GM06990 (cell line): ENCODE measurements around the gene KSR1.

Source experiments
- DNase-seq: peaks from one replicate; pipeline ENCODE4 v3.0.0-alpha.2; 2011; ENCODE audit not compliant: insufficient read length; ENCODE audit errors: extremely low read depth
- H3K27me3 ChIP-seq: replicated peaks from 2 replicates; pipeline ENCODE4 v1.6.0; 2011; ENCODE audit warnings: low read length; ENCODE audit not compliant: control insufficient read depth, insufficient read depth
- H3K36me3 ChIP-seq: 2 replicates; pipeline ENCODE4 v1.5.1; 2011; ENCODE audit warnings: low read length; ENCODE audit not compliant: control insufficient read depth, insufficient read depth
- H3K4me3 ChIP-seq: replicated peaks from 2 replicates; pipeline ENCODE4 v1.5.1; 2011; ENCODE audit warnings: low read depth, mild to moderate bottlenecking, control low read depth, low read length
- CTCF ChIP-seq: IDR thresholded peaks from 2 replicates; pipeline ENCODE4 v1.5.1; 2011; ENCODE audit warnings: low read length, control low read depth, mild to moderate bottlenecking, inconsistent platforms; ENCODE audit not compliant: insufficient read depth, poor library complexity, severe bottlenecking

Gene KSR1

GRCh38 chr17:27563532-27563931 is 107.3 kb downstream of the KSR1 start:
- Histone ChIP-seq H3K4me3 (no peak overlapping the region), H3K27me3 (no peaks in the 10 kb centered on the region), H3K36me3 (peaks cover 5% of the 10 kb centered on the region)
- TF ChIP-seq CTCF: no peak
- DNase-seq: no peak

GRCh38 chr17:27564463-27564862 is 108.2 kb downstream of the KSR1 start:
- Histone ChIP-seq H3K4me3 (no peak overlapping the region), H3K27me3 (no peaks in the 10 kb centered on the region), H3K36me3 (peaks cover 3% of the 10 kb centered on the region)
- TF ChIP-seq CTCF: no peak
- no peak for DNase-seq

GRCh38 chr17:27565874-27566670 is 109.8 kb downstream of the KSR1 start:
- H3K27me3 ChIP-seq: no peaks in the 10 kb centered on the region

GRCh38 chr17:27566671-27567562 is 110.7 kb downstream of the KSR1 start:
- H3K27me3 ChIP-seq: no peaks in the 10 kb centered on the region
- no peak for DNase-seq
- H3K36me3 ChIP-seq: peaks cover 4% of the 10 kb centered on the region
- no peak for TF ChIP-seq CTCF
- H3K4me3 ChIP-seq: no peak overlapping the region

More at GRCh38 chr17:27565874-27566670, 109.8 kb downstream of the KSR1 start:
- no peak for DNase-seq
- Histone ChIP-seq H3K4me3 (no peak overlapping the region), H3K36me3 (peaks cover 4% of the 10 kb centered on the region)
- no peak for TF ChIP-seq CTCF

- no peak for DNase-seq
- Histone ChIP-seq H3K27me3 (no peaks in the 10 kb centered on the region), H3K4me3 (no peak overlapping the region), H3K36me3 (peaks cover 3% of the 10 kb centered on the region; the same call in 1 of the 2 replicates)
- no peak for TF ChIP-seq CTCF
Measured at GRCh38 chr17:27567563-27567859, 111.3 kb downstream of the KSR1 start.
